H1 (cell line): ENCODE measurements around the gene ADAM12. TPM values are rescaled to one million over a fixed set of nuclear protein-coding genes. Genes with fewer than 3 reads are reported as not detected.

Experiments
- TAF7 ChIP-seq: optimal IDR thresholded peaks from 2 replicates; pipeline ENCODE3; 2011; ENCODE audit warnings: low read depth, mild to moderate bottlenecking, inconsistent platforms, low read length, moderate library complexity, borderline replicate concordance
- TEAD4 ChIP-seq: IDR thresholded peaks from 2 replicates; pipeline ENCODE4 v1.6.1; 2012; ENCODE audit warnings: low read depth, low read length, inconsistent platforms, mixed read lengths
- polyA plus RNA-seq, 7 experiments: library from polyadenylated mRNA; depleted of rRNA in 3 of 7; stranded (reverse) in 5 of 7; unstranded in 2 of 7; fragments of >200 nt in 5 of 7; fragments of 200-250 nt in 2 of 7; gene quantifications; 1 replicate in 5 of 7; 2 replicates in 1 of 7; 4 replicates in 1 of 7; pipeline versions ENCODE4 v1.2.1 to v1.2.3, GENCODE V29; 2011 to 2013; ENCODE audit warnings: missing spikeins in 2 of 7, mixed read lengths in 2 of 7
- total RNA-seq: library from RNA; stranded (reverse); fragmentation: NEBNext Ultra II Directional; extraction: Animal tissue kit (Norgen Biotek cat#: 25700); gene quantifications from 2 replicates; pipeline ENCODE4 v1.2.1, GENCODE V29; 2021
- TF ChIP-seq, protein P1 (sequence below): IDR thresholded peaks from 2 replicates; pipeline ENCODE4 v1.6.1; 2011; ENCODE audit warnings: low read length, improper control_type of control experiment

The ADAM12 gene
- total and polyA plus RNA-seq, 2 of the 8 experiments (the other 6 are each of a cell fraction or from before 2014, with no cell fraction given) = 0.07 to 0.17 TPM

DNA sequence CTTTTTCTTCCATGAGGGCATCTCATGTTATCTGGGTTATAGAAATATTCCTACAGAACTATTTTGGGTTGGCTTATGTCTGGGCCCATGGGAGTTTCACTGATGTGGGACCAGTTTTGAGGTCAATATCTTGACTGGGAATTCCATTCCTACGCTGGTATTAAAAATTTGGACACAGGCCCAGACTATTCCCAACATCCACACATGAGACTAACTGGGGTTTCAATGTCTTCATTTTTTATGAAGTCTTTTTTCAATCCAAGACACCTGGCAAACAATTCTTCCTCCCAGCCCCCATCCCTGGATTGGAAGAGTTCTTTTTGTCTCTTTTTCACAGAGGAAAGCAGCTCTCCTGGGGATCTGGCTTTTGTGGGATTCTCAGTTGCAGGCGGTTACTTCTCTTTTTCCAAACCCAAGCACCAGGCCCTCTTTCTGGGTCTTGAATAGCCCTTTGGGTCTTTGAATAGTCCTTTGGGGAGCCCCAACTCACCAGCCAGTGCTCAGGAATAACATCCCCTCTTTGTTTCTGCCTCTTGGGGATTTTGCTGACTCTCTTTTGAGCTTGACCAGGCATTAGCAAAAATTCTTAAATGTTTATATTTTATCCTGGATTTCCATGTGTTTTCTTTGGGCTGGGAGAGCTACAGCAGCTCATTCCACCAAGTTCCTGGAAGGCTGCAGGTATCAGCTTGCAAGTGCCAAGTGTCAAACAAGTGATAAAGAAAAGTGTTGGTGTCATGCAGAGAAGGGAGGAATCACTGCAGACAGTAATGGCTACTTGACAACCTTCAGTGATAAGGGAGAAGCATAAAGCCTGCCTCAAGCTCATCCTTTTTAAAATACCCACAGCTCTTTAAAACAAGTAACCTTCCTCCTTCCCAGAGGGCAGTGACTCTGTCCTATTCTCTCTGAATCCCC lies 234.3 kb downstream of the ADAM12 start (continued):
- TF ChIP-seq, protein P1, sequence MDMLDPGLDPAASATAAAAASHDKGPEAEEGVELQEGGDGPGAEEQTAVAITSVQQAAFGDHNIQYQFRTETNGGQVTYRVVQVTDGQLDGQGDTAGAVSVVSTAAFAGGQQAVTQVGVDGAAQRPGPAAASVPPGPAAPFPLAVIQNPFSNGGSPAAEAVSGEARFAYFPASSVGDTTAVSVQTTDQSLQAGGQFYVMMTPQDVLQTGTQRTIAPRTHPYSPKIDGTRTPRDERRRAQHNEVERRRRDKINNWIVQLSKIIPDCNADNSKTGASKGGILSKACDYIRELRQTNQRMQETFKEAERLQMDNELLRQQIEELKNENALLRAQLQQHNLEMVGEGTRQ = no peak
- TF ChIP-seq TAF7 (no peak), TEAD4 (no peak)
